ENCODE measurements around the gene CD99.
"Not testable (repeated sequence)": the region's sequence is repeated elsewhere in the genome, so short reads cannot be mapped to it uniquely, and the experiment has no call there.

Gene CD99

DNA sequence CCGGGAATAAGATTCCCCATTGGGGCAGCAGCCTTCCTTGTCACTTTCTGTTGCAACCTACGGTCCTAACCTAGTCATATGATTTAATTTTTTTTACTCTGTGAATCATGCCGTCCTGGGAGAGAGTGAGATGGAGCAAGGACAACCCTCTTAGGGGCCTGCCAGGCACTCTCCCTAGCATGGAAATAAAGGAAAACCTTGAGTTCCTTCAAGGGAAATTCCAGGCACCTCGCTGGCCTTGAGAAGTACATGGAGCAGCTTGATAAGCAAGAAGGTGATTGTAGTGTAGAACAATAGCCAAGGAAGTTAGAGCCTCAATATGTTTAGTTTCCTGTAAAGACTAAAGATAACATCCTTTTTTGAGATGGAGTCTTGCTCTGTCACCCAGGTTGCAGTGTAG, 71.6 kb downstream of the CD99 start:
- H3K27ac Mint-ChIP-seq, H3K9me3 Mint-ChIP-seq: not testable (repeated sequence)

DNA sequence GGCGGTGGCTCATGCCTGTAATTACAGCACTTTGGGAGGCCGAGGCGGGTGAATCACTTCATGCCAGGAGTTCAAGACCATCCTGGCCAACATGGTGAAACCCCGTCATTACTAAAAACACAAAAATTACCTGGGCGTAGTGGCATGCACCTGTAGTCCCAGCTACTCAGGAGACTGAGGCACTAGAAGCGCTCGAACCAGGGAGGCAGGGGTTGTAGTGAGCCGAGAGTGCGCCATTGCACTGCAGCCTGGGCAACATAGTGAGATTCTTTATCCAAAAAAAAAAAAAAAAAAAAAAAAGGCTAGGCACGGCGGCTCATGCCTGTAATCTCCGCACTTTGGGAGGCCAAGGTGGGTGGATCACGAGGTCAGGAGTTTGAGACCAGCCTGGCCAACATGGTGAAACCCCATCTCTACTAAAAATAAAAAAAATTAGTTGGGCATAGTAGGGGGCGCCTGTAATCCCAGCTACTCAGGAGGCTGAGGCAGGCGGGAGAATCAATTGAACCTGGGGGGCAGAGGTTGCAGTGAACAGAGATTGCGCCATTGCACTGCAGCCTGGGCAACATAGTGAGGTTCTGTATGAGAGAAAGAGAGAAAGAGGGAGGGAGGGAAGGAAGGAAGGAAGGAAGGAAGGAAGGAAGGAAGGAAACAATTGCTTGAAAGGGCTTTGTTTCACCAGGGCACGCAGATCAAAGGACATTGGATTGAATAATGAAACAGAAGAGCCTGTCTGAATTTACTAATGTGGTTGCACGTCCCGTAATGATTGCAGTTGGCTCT, 73.9 kb downstream of the CD99 start:
- H3K27me3 Mint-ChIP-seq, H3K4me3 Mint-ChIP-seq, H3K27ac Mint-ChIP-seq, H3K4me1 Mint-ChIP-seq, H3K9me3 Mint-ChIP-seq, H3K36me3 Mint-ChIP-seq: not testable (repeated sequence)

More for the DNA sequence above, 71.6 kb downstream of the CD99 start:
- not testable (repeated sequence) for H3K4me3 Mint-ChIP-seq, H3K36me3 Mint-ChIP-seq, H3K4me1 Mint-ChIP-seq, H3K27me3 Mint-ChIP-seq

GRCh38 chrX:2765549-2765830, 74.4 kb downstream of the CD99 start:
- Mint-ChIP-seq H3K36me3 (no peaks in the 10 kb centered on the region), H3K27ac (no peak overlapping the region), H3K27me3 (peaks cover 6% of the 10 kb centered on the region), H3K4me1 (peaks cover 8% of the 10 kb centered on the region), H3K4me3 (no peak overlapping the region), H3K9me3 (no peaks in the 10 kb centered on the region)

DNA sequence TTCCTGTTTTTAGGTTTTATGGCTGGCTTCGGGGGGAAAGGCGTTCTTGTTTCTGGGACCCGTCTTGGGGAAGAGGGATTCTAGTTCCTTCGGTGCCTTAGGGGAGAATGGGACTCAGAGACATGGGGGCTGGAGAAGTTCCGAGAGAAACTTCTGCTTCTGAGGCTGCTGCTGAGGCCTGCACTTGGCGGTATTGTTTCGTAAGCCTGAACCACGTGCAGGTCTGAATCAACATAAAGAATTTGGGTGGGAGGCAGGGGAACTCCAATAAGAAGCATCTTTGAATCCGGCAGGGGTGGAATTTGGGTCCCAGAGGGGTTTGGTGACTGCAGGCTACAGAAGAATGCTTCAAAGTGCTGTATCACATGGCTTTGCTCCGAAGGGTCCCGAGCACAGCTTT, 75.8 kb downstream of the CD99 start:
- no peak overlapping the region for H3K27ac Mint-ChIP-seq
- H3K27me3 Mint-ChIP-seq: peaks cover 8% of the 10 kb centered on the region
- peaks cover 8% of the 10 kb centered on the region for H3K4me1 Mint-ChIP-seq
- no peaks in the 10 kb centered on the region for H3K9me3 Mint-ChIP-seq
- peaks cover 5% of the 10 kb centered on the region for H3K36me3 Mint-ChIP-seq
- no peak overlapping the region for H3K4me3 Mint-ChIP-seq

GRCh38 chrX:2767631-2768455, 76.7 kb downstream of the CD99 start:
- Mint-ChIP-seq H3K36me3 (peaks cover 5% of the 10 kb centered on the region), H3K4me1 (peaks cover 8% of the 10 kb centered on the region), H3K27ac (no peak overlapping the region), H3K27me3 (peaks cover 8% of the 10 kb centered on the region), H3K9me3 (no peaks in the 10 kb centered on the region), H3K4me3 (no peak overlapping the region)

DNA sequence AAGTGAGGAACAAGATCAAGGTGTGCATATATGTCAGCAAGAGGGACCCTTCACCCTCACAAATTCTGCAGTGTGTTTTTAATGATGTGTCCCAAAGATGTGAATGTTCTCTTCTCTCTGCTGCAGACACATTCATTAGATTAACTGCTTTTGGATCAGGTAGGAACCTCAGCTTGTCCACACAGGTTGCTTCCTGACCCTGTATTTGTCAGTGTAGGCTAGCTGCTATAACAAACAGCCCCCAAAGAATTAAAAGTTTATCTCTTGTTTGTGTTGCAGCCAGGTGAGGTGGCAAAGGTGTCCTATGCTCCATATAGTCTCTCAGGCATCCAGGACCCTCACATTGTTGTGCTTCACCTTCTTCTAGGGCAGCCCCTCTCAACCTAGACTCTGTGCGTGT, 78.5 kb downstream of the CD99 start:
- H3K4me1 Mint-ChIP-seq: peaks cover 8% of the 10 kb centered on the region
- no peaks in the 10 kb centered on the region for H3K9me3 Mint-ChIP-seq
- peaks cover 8% of the 10 kb centered on the region for H3K27me3 Mint-ChIP-seq
- H3K27ac Mint-ChIP-seq: no peak overlapping the region
- H3K4me3 Mint-ChIP-seq: no peak overlapping the region
- peaks cover 5% of the 10 kb centered on the region for H3K36me3 Mint-ChIP-seq

GRCh38 chrX:2773166-2774055, 82.3 kb downstream of the CD99 start:
- H3K27ac Mint-ChIP-seq, H3K27me3 Mint-ChIP-seq, H3K4me1 Mint-ChIP-seq, H3K9me3 Mint-ChIP-seq, H3K36me3 Mint-ChIP-seq, H3K4me3 Mint-ChIP-seq: not testable (repeated sequence)

DNA sequence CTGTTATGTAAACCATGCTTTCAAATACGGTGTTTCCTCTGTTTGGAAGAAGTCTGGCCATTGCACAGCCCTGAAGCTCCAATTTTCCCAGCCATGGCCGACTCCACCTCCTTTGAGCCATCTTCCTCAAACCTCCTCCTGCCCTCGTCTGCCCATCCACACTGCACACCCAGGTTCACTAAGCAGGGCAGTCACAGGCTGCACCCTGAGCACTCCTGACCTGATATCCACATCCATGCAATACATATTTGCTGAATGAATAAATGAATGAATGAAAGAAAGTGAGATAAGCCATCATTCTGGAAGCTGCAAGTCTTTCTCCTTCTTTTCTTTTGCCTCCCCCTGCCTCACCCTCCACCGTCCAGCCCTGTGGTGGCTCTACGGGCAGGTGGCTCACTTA, 83.0 kb downstream of the CD99 start:
- Mint-ChIP-seq H3K9me3 (no peaks in the 10 kb centered on the region), H3K27ac (no peak overlapping the region), H3K36me3 (peaks cover 5% of the 10 kb centered on the region), H3K27me3 (peaks cover 7% of the 10 kb centered on the region), H3K4me3 (no peak overlapping the region), H3K4me1 (no peaks in the 10 kb centered on the region)

DNA sequence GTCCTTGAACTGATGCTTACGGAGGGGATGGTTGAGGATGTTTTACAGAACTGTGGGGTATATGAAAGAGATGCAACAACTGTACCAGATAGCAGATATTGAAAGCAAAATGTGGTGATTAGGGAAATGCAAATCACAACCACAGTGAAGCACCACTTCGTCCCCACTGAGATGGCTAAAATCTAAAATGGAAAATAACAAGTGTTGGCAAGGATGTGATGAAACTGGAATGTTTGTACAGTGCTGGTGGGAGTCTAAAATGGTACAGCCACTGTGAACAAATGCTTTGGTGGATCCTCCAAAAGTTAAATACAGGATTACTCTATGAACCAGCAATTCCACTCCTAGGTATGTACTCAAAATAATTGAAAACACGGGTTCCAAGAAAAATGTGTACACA, 83.7 kb downstream of the CD99 start:
- Mint-ChIP-seq H3K27ac (no peak overlapping the region), H3K36me3 (peaks cover 5% of the 10 kb centered on the region), H3K9me3 (no peaks in the 10 kb centered on the region), H3K27me3 (peaks cover 5% of the 10 kb centered on the region), H3K4me1 (no peaks in the 10 kb centered on the region), H3K4me3 (no peak overlapping the region)

DNA sequence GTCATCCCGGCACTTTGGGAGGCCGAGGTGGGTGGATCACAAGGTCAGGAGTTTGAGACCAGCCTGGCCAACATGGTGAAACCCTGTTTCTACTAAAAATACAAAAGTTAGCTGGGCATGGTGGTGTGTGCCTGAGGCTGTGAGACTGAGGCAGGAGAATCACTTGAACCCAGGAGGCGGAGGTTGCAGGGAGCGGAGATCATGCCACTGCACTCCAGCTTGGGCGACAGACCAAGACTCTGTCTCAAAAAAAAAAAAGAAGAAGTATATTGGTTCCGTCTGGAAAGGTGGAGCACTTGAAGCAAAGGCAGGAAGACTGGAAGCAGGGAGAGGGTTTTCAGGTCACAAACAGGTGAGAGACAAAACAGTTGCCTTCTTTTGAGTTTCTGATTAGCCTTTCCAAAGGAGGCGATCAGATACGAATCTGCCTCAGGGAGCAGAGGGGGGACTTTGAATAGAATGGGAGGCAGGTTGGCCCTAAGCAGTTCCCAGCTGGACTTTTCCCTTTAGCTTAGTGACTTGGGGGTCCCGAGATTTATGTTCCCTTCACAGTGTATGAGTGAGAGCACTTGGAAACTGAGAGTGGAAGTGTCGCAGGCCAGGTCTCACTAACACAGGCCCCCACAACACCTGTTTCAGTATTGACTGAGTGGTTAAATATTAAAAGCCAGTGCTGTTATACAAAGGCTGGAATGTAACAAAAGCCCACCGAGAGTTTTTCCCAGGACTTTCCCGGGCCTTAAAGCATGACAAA, 89.6 kb downstream of the CD99 start:
- H3K4me3 Mint-ChIP-seq, H3K9me3 Mint-ChIP-seq, H3K27me3 Mint-ChIP-seq, H3K27ac Mint-ChIP-seq, H3K36me3 Mint-ChIP-seq, H3K4me1 Mint-ChIP-seq: not testable (repeated sequence)

DNA sequence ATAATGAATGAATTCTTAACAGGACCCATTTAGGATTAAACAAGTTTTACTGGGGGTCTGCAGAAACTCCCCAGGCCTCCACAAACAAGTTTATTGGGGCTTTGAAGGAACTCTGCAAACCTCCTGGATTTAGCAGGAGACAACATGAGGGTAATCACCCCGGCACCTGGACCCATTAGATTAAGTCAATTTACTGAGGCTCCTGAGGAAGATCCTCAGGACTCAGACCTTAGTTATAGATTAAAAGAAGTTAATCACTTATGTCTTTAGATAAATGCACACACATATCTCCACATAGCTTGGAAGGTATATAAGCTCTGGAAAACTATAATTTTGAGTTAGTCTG, 90.1 kb downstream of the CD99 start:
- Mint-ChIP-seq H3K9me3 (no peaks in the 10 kb centered on the region), H3K4me3 (no peak overlapping the region), H3K36me3 (no peaks in the 10 kb centered on the region), H3K27me3 (no peaks in the 10 kb centered on the region), H3K27ac (no peak overlapping the region), H3K4me1 (no peaks in the 10 kb centered on the region)

DNA sequence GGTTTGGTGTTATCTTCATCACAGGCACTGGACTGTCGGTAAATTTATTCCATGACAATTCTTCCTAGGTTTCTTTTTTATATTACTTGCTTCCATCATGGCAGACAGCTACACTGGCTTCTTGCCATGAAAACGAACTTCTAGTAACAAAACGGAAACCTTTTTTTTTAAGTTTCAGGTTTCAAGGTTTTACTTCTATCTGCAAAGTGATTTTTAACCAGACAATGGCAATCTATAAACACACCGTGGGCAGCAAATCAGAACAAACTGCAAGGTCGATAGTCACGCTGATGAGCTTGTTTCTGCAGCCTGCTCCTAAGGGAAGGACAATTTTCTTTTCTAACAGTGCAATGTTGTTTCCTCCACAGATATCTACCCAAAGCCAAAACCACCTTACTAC, 90.6 kb downstream of the CD99 start:
- Mint-ChIP-seq H3K27me3 (no peaks in the 10 kb centered on the region), H3K4me3 (no peak overlapping the region), H3K4me1 (no peaks in the 10 kb centered on the region), H3K9me3 (no peaks in the 10 kb centered on the region), H3K36me3 (no peaks in the 10 kb centered on the region), H3K27ac (no peak overlapping the region)

DNA sequence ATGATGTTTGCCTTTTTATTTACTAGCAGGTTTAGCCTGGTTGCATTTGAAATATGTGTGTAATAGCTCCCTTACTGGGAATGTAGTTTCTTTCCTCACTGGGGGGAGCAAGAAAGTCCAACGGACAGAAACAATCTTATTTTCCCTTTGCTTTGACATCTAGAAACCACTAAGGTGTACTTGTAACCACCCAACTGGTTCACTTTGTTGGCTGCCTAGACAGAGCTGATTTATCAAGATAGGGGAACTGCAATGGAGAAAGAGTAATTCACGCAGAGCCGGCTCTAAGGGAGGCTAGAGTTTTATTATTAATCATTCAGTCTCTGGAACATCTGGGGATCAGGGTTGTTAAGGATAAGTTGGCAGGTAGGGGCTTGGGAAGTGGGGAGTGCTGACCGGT, 91.1 kb downstream of the CD99 start:
- Mint-ChIP-seq H3K9me3 (no peaks in the 10 kb centered on the region), H3K4me3 (no peak overlapping the region), H3K27me3 (no peaks in the 10 kb centered on the region), H3K27ac (no peak overlapping the region), H3K36me3 (no peaks in the 10 kb centered on the region), H3K4me1 (no peaks in the 10 kb centered on the region)

DNA sequence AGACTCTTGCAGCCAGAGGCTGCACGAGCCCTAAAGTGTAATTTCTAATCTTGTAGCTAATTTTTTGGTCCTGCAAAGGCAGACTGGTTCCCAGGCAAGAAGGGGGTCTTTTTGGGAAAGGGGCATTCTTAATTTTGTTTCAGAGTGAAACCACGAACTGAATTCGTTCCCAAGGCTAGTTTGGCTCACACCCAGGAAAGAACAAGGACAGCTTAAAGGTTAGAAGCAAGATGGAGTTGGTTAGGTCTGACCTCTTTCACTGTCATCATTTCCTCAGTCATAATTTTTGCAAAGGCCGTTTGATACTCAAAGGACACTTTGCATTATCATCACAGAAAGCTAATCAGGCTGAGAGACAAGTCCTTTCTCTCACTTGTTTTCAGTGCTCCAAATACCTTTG, 91.7 kb downstream of the CD99 start:
- no peaks in the 10 kb centered on the region for H3K9me3 Mint-ChIP-seq
- H3K27ac Mint-ChIP-seq: no peak overlapping the region
- no peak overlapping the region for H3K4me3 Mint-ChIP-seq
- no peaks in the 10 kb centered on the region for H3K27me3 Mint-ChIP-seq
- no peaks in the 10 kb centered on the region for H3K36me3 Mint-ChIP-seq
- no peaks in the 10 kb centered on the region for H3K4me1 Mint-ChIP-seq

- Mint-ChIP-seq H3K27ac (no peak overlapping the region), H3K4me3 (no peak overlapping the region), H3K27me3 (no peaks in the 10 kb centered on the region), H3K4me1 (no peaks in the 10 kb centered on the region), H3K36me3 (no peaks in the 10 kb centered on the region), H3K9me3 (no peaks in the 10 kb centered on the region)
Observed at GRCh38 chrX:2784026-2784425, 92.9 kb downstream of the CD99 start.
